ENCODE data around the gene SF3B3.

DNA sequence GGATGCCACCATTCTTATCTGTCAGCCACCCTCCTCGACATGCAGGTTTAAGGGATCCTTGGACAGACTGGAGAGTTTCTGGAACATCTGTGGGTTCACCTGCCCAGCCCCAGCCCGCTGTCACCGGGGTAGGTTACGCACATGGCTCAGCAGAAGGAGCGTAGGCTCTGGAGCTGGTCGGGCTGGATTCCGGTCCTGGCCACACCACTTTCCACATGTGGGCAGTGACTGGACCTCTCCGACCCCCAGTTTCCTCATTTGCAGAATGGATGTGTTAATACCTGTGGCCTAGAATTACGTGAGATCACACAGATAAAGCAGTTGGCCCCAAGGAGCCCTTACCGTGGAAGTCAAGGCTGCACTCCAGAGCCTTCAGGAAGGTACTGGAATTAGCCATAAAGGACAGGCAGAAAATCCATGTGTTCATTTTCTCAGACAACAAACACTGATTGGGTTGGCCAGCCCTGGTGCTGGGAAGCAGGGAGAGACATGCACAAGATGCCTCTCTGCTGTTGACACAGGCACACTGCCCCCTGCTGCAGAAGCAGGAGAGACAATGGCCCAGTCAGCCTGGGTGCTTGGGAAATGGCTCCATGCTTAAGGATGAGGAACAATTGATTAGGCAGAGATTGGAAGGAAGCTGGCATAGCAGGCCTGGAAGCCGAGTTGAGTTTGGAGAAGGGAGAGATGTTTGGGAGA, 58.8 kb downstream of the SF3B3 start:
- TF ChIP-seq CTCF (IDR thresholded peaks at IDR 0.05) (peak; percentile 39), EZH2phosphoT487 (IDR thresholded peaks at IDR 0.05) (no peak), EZH2 (IDR thresholded peaks at IDR 0.05) (no peak)
